OCI-LY3 (cell line): Measurements from ENCODE around the gene SLC6A20.

ENCODE experiments used
- EZH2phosphoT487 ChIP-seq: fragments of 200-600 bp; shearing (Covaris generic); IDR thresholded peaks from 2 replicates; pipeline ENCODE4 v1.6.1; 2018; ENCODE audit warnings: antibody characterized with exemption, mixed run types, low read depth
- TF ChIP-seq, protein P1 (sequence below): fragments of 200-600, 300-600 bp; sonication (generic); IDR thresholded peaks from 2 replicates; pipeline ENCODE4 v1.5.1; 2014; ENCODE audit warnings: antibody characterized with exemption, low read length, low read depth

DNA sequence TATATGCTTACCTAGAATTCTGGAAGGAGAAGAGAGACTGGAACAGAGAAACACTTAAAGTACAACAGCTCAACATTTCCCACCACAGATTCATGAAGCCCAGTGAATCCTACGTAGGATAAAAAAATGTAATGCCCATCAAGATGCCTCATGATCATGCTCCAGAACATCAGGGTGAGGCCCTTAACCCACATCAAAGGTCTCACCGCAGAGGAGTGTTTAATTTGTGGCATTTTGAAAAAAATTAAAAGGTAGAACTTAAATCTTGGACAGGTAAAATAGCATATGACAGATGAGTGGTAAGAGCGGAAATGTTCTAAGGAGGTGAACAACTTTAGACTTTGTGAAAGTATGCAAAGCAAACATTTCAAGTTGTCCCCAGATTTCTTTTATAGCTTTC lies 9.7 kb upstream of the SLC6A20 start:
- TF ChIP-seq, protein P1, sequence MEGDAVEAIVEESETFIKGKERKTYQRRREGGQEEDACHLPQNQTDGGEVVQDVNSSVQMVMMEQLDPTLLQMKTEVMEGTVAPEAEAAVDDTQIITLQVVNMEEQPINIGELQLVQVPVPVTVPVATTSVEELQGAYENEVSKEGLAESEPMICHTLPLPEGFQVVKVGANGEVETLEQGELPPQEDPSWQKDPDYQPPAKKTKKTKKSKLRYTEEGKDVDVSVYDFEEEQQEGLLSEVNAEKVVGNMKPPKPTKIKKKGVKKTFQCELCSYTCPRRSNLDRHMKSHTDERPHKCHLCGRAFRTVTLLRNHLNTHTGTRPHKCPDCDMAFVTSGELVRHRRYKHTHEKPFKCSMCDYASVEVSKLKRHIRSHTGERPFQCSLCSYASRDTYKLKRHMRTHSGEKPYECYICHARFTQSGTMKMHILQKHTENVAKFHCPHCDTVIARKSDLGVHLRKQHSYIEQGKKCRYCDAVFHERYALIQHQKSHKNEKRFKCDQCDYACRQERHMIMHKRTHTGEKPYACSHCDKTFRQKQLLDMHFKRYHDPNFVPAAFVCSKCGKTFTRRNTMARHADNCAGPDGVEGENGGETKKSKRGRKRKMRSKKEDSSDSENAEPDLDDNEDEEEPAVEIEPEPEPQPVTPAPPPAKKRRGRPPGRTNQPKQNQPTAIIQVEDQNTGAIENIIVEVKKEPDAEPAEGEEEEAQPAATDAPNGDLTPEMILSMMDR, result no peak
- TF ChIP-seq EZH2phosphoT487, result no peak
